Activated CD8-positive, alpha-beta memory T cell treated with anti-CD3 and anti-CD28 coated beads for 4 hours (primary cell): Measurements from ENCODE around the gene CENPK.
"Not testable (repeated sequence)": the region's sequence is repeated elsewhere in the genome, so short reads cannot be mapped to it uniquely, and the experiment has no call there.

Source experiments
- DNase-seq, 2 donors: peaks; one replicate each; pipeline ENCODE4 v3.0.0-alpha.2; 2020; ENCODE audit warnings: low read depth in 2 of 2

The CENPK gene, protein sequence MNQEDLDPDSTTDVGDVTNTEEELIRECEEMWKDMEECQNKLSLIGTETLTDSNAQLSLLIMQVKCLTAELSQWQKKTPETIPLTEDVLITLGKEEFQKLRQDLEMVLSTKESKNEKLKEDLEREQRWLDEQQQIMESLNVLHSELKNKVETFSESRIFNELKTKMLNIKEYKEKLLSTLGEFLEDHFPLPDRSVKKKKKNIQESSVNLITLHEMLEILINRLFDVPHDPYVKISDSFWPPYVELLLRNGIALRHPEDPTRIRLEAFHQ

DNA sequence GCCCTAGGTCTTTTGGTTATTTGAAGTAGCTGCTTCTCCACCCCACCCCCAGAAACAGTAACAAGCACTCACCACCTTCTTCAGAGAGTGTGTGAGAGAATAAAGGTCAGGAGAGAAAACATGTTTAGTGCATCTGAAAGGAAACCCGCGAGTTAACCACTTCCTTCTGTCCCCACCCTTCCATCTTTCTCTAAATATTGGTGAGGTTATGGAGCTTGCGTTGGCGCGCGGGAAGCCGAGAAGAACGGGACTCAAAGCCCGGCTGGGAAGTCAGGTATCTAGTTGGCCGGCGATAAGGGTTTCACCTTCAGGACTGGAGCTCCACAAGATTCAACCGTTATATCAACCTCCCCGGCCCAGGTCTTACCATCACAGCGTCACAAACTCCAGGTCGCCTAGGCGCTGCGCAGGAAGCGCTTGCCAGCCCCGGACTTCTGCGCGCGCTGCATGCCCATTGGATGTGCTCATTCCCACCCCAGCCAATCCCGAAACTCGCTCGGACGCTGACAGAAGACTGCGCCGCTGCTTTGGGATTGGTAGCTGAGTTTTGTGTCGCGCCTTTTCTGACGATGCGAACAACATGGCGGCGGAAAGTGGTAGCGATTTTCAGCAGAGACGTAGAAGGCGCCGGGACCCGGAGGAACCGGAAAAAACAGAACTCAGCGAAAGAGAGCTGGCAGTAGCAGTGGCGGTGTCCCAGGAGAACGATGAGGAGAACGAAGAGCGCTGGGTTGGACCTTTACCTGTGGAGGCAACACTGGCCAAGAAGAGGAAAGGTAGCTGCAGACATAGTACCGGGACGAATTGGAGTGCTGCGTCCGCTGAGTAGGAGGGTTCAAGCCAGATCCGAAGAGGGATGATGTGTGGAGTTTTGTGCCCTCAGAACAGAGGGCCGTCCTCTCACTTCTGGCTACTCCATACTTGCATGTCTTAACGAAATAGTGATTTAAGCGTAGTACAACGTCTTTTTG is at the start of gene CENPK, which contains the start of gene PPWD1:
CENPK (minus strand) TSS at position 438 of the 971 bp plus-strand sequence. CDS start 8,261 bp downstream, outside the sequence.
PPWD1 (plus strand) TSS at position 566 of the 971 bp plus-strand sequence; CDS start at position 581, 15 bp downstream.
- DNase-seq: peak; percentile 88 to 91

DNA sequence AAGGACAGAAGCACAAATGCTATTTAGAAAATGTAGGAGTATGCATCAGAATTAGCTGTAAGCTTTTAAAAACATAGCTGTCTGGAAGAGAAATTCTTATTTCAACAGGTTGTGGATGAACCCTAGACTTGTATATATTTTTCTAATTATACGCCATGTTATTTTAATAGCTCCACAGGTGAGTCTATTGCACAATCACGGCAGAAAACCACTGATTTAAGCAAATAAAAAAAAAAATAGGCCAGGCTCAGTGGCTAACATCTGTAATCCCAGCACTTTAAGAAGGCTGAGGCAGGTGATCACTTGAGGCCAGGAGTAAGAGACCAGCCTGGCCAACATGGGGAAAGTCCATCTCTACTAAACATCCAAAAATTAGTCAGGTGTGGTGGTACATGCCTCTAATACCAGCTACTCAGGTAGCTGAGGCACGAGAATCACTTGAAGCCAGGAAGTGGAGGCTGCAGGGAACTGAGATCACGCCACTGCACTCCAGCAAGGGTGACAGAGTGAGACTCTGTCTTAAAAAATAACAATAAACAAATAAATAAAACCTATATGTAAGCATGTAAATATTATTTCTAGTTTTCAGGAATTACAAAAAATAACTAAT is 49.4 kb upstream of the CENPK start:
- DNase-seq: no peak

DNA sequence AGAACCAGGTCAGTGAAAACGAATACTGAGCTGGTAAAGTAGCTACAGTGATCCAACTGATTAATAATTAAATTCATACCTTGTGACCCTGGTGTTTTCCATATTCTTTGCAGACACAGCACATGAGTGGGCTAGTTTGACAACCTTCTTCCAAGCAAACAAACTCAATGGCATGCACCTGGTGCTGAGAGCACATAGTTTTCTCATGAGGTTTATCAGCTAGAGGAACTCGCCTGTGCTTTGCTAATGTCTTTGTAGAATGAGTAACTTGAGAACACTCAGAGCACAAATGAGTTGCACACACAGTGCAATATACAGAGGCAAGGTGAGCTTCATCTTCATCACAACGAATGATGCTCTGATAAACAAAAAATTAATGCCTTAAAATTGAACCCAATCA is 48.6 kb upstream of the CENPK start:
- DNase-seq: no peak

DNA sequence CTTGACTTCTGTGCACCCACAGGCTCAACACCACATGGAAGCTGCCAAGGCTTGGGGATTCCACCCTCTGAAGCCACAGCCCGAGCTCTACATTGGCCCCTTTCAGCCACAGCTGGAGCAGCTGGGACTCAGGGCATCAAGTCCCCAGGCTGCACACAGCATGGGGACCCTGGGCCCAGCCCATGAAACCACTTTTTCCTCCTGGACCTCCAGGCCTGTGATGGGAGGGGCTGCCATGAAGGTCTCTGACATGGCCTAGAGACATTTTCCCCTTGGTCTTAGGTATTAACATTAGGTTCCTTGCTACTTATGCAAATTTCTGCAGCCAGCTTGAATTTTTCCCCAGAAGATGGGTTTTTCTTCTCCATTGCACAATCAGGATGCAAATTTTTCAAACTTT is 38.8 kb upstream of the CENPK start:
- not testable (repeated sequence) for DNase-seq

DNA sequence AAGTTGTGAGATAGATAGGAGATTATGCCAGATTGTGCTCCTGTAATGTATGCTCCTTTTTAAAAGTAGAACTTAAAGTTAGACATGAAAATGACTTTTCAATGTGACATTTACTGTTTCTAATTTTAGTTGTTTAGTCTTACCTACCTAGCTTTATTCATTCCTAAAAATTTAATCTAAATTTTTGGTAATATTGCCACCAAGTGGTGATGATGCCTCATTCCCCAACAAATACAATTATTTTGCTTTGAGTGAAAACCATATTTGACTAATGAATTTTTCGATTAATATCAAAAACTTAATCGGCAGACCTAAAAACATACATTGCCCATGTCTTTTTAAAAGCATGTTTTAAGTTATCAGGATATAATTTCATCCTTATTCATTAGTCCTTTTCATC is 25.7 kb upstream of the CENPK start:
- no peak for DNase-seq

DNA sequence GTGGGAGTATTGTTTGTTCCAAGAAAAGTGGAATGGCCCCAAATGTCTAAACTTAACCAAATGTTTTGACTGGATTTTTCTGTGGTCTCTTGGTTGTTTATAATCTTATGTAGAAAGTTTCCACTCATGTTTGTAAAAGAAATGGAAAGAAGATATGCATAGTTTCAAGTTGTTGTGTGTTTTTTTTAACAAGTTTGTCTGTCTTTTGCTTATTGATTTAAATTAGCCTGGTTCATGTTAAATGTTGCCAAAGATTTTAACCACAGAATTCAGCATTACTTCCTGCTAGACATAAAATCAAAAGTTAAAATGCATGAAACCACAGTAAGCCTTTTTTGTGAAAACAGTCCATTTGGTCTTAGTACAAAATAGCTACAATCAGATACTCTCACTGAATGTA is 14.2 kb upstream of the CENPK start:
- DNase-seq: no peak

DNA sequence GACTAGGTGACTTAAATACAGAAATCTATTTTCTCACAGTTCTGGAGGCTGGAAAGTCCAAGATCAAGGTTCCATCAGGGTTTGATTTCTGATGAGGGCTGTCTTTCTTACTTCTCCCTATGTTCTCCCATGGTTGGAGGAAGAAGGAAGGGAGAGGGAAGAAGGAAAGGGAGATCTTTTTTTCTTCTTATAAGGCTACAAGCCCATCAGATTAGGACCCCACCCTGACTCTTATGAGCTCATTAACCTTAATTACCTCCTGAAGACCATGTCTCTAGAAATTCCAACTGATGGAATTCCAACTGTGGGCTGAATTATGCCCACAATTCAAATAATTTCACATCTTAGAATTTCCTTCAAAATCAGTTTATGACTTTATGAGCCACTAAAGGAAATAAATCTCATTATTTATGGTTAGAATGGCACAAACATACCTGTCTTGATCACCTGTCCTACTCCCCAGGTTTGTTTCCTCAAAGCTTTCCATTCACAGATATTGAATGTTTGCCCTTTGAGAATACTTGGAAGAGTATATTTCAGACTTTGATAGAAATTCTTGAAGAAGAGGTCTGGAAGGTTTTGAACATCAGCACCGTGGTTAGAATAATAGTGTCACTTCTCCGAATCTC is 7.7 kb upstream of the CENPK start:
- DNase-seq: no peak

DNA sequence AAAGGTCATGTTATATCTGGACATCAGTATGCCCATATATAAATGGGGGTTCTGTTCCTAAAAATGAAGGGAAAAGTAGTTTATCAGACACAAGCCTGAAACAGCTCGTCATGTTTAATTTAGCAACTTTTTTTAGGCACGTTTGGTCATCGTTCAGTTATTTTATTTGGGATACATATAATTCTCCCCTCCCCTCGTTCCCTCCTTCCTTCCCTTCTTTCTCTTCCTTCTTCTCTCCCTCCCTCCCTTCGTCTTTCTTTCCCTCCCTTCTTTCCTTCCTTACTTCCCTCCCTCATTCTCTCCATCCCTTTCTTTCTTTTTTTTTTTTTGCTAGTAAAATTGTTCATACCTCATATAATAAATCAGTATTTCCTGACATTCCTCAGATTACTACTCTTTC is 3.5 kb upstream of the CENPK start:
- DNase-seq: no peak

DNA sequence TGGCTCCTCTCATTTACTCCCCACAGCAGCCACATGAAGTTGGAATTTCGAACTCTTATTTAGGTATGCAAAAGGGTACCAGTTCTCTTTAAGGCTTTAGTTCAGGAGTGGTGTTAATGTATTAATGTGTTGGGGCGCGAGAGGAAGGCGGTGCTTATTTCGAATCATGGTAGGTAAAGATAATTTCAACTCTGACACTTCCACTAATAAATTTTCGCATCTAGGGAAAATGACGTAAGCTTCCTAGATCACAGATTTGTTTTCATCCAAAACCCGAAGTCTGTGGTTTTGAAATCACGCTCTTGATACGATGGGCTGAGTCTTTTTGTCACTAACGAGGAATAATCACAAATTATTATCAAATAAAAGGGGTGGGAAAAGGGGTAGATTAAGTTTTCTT is 809 bp upstream of the CENPK start:
- no peak for DNase-seq

DNA sequence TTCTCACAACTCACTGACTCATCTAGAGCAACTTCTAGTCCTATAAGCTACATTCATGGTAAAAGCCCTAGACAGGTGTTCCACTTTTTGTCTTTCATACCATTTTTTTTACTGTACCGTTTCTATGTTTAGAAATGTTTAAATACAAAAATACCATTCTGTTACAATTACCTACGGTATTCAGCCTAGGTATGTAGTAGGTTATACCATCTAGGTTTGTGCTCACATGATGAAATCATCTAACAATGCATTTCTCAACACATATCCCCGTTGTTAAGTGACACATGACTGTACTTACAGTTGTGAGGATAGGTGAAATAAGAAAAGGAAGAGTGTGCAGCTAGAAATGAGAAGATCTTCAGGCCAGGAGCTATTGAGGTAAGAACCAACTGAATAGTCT is 6.2 kb downstream of the CENPK start:
- no peak for DNase-seq

DNA sequence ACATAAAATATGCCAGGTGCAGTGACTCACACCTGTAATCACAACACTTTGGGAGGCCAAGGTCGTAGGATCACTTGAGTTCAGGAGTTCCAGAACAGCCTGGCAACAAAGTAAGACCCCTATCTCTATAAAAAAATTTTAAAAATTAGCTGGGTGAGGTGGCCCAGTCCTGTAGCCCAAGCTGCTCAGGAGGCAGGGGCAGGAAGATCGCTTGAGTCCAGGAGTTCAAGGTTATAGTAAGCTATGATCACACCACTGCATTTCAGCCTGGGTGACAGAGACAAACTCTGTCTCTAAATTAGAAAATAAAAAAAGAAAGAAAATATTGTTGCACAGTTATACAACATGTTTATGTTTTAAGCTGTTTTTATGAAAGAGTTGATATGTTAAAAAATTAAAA is 6.8 kb downstream of the CENPK start:
- no peak for DNase-seq

DNA sequence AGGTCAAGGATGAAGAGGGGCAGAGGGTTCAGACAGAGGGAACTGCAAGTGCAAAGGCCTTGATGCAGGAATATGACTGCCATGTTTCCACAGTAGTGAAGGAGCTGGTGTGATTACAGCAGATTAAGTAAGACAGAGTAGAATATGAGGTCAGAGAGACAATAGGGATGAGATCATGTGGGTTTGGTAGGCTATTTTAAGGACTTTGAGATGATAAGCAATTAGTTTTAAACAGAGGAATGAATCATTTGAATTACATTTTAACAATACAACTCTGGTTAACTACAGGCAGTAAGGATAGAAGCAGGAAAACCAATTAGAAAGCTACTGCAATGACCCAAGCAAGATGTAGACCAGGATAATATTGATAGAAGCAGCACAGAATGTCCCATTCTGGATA is 7.7 kb downstream of the CENPK start:
- DNase-seq: no peak

DNA sequence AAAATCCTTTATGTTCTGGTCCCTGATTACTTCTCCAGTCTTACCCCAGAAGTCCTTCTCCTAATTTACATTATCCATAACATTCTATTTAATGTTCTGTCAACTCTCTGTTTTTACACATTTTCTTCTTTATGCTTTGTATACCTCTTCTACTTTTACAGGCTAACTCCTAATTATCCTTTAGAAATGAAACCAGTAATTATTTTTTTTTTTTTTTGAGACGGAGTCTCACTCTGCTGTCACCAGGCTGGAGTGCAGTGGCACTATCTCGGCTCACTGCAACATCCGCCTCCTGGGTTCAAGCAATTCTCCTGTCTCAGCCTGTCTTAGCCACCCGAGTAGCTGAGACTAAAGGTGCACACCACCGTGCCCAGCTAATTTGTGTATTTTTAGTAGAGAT is 9.0 kb downstream of the CENPK start:
- no peak for DNase-seq

DNA sequence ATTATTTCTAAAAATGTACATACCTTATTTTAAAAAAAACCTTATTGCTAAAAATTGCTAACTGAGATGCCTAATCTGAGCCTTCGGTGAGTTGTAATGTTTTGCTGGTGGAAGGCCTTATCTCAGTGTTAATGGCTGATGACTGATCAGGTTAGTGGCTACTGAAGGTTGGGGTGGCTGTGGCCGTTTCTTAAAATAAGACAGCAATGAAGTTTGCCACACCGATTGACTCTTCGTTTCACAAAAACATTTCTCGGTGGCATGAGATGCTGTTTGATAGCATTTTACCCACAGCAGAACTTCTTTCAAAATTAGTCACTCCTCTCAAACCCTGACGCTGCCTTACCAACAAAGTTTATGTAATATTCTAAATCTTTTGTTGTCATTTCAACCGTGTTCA is 14.7 kb downstream of the CENPK start:
- DNase-seq: no peak

DNA sequence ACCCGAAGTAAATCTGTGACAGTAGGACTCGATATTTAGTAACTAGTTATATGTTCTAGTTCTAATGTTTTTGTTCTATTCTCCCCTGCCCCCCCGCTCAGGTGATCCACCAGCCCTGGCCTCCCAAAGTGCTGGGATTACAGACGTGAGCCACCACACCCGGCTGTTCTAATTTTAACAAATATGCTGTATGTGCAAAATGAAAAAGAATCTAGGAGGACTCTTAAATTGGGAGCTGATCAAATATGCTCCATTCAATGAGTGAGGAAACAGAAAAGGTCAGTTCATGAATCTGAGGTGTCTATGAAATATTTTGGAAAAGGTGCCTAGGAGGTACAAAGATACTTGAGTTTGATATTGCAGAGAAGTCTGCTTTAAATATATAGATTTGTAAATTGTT is 16.8 kb downstream of the CENPK start:
- no peak for DNase-seq

DNA sequence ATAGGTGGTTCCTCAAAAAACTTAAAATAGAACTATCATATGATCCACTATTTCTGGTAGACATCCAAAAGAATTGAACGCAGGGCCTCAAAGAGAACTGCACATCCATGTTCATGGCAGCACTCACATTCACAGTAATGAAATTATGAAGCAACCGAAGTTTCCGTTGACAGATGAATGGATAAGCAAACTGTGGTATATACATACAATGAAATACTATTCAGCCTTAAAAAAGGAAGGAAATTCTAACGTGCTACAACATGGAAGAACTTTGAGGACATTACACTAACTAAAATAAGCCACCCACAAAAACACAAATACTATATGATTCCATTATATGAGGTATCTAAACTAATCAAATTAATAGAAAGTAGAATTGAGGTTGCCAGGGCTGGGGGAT is 18.5 kb downstream of the CENPK start:
- no peak for DNase-seq

DNA sequence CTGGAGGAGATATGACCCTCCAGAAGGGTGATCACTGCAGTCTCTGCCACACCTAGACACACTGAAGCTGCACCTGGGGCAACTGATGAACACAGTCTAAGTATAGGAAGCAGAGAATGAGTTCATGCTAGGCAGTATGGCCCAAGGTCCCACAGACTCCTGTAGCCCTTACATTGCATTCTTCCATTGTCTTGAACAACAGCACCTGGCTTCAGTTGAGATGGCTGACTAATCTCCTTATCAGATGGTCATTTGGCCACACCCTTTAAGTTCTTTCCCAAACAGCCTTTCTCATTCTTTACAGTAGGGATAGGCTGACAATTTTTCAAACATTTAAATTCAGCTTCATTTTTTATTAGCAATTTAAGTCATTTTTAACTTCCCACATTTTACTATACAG is 23.1 kb downstream of the CENPK start:
- DNase-seq: no peak

DNA sequence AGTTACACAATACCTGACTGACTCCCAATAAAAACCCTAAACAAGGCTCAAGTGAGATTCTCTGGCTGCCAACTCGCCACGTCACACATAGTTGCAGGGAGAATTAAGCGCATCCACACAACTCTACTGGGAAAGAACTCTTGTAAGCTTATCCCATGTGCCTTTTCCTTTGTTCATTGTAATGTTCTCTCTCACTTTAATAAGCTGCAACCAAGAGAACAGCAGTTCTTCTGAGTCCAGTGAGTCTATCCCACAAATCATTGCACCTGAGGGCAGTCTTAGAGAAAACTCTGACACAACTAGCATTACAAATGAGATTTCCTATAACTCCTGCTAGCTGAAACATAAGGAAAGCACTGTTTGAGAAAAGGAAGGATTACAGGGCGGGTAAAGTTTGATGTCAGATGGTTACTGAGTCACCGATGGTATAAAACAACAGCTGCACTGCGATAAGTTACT is 27.4 kb downstream of the CENPK start:
- DNase-seq: no peak

DNA sequence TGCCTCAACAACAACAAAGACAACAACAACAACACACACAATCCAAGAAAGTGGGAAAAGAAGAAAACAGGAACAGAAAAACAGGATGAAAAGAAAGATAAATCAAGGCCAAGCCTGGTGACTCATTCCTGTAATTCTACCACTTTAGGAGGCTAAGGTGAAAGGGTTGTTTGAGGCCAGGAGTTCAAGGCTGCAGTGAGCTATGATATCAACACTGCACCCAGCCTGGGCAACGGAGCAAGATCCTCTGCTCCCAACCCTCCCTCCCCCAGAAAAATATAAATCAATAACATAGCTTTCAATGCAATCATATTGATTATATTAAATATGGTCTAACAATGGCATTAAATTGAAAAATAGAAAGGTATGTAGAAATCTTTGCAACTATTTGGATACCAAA is 32.1 kb downstream of the CENPK start:
- no peak for DNase-seq

DNA sequence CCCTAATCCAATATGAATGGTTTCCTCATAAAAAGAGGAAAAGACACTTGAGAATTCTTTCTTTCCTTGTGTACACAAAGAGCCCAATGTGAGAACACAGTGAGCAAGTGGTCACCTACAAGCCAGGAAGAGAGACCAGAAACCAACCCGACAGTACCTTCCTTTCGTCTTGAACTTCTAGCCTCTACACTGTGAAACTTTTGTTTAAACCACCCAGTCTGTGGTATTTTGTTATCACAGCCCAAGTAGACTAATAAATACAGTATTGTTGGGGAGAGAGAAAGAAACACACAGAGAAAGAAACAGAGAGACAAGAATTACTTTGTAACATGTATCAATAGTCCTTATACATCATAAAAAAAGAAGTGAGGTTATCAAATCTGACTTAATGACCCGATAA is 37.2 kb downstream of the CENPK start:
- DNase-seq: no peak

DNA sequence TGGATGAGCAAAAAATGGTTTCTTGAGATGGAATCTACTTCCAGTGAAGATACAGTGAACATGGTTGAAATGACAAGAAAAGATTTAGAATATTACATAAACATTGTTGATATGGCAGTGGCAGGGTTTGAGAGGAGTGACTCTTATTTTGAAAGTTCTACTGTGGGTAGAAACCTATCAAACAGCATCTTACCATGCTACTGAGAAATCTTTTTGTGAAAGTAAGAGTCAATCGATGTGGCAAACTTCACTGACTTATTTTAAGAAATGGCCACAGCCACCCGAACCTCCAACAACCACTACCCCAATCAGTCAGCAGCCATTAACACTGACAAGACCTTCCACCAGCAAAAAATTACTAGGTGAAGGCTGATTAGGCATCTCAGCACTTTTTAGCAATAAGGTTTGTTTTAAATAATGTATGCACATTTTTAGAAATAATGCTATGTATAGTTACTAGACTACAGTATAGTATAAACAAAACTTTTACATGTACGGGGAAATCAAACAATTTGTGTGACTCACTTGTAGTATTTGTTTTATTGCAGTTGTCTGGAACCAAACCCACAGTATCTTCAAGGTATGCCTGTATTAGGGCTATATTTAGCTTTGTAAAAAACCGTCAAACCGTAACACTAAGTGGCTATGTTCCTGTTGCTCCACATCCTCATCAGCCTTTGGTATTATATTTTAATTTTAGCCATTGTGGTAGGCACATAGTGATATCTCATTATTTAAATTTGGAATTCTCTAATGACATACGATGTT is 50.6 kb downstream of the CENPK start:
- DNase-seq: no peak
